ENCODE measurements around the gene VAT1L. TPM values are rescaled to one million over a fixed set of nuclear protein-coding genes. Genes with fewer than 3 reads are reported as not detected.

Gene VAT1L
- polyA plus RNA-seq, 1 donor = 4.7 TPM

GRCh38 chr16:77868478-77868877 is 80.1 kb downstream of the VAT1L start:
- DNase-seq = no peak

- no peak for DNase-seq
These were observed 81.8 kb downstream of the VAT1L start for GRCh38 chr16:77869997-77870813.

- no peak for DNase-seq
These were observed 83.6 kb downstream of the VAT1L start for GRCh38 chr16:77871932-77872331.

GRCh38 chr16:77873066-77873465 is 84.7 kb downstream of the VAT1L start:
- DNase-seq = no peak

- no peak for DNase-seq
These were observed 86.0 kb downstream of the VAT1L start for GRCh38 chr16:77874347-77874746.

GRCh38 chr16:77876776-77877175 is 88.4 kb downstream of the VAT1L start:
- no peak for DNase-seq

GRCh38 chr16:77877712-77878347 is 89.5 kb downstream of the VAT1L start:
- DNase-seq = no peak

- DNase-seq = no peak
These were observed 93.1 kb downstream of the VAT1L start for GRCh38 chr16:77881355-77882030.

- no peak for DNase-seq
These were observed 94.0 kb downstream of the VAT1L start for GRCh38 chr16:77882358-77882757.

GRCh38 chr16:77885571-77886295 is 97.4 kb downstream of the VAT1L start:
- DNase-seq = no peak

GRCh38 chr16:77888871-77889270 is 100.5 kb downstream of the VAT1L start:
- DNase-seq = no peak

- no peak for DNase-seq
These were observed 101.7 kb downstream of the VAT1L start for GRCh38 chr16:77890075-77890474.

- no peak for DNase-seq
These were observed 105.8 kb downstream of the VAT1L start for GRCh38 chr16:77894162-77894561.

GRCh38 chr16:77895962-77896361 is 107.6 kb downstream of the VAT1L start:
- DNase-seq = no peak

- DNase-seq = no peak
These were observed 108.2 kb downstream of the VAT1L start for GRCh38 chr16:77896415-77897128.

- no peak for DNase-seq
These were observed 108.7 kb downstream of the VAT1L start for GRCh38 chr16:77897129-77897437.

- no peak for DNase-seq
These were observed 109.7 kb downstream of the VAT1L start for GRCh38 chr16:77897831-77898605.

- DNase-seq = no peak
These were observed 110.4 kb downstream of the VAT1L start for GRCh38 chr16:77898671-77899211.

GRCh38 chr16:77899416-77899815 is 111.1 kb downstream of the VAT1L start:
- DNase-seq = no peak

- no peak for DNase-seq
These were observed 117.1 kb downstream of the VAT1L start for GRCh38 chr16:77905374-77905920.

- DNase-seq = no peak
These were observed 121.7 kb downstream of the VAT1L start for GRCh38 chr16:77910021-77910420.
